OCI-LY1 (cell line): ENCODE data around the gene HOTAIR.

Source experiments
- H2AFZ ChIP-seq: fragments of 200-600 bp; sonication (generic), shearing (Covaris generic); 2 replicates; pipeline ENCODE4 v1.6.0; 2014; ENCODE audit warnings: antibody characterized with exemption, mild to moderate bottlenecking, low read length
- H3F3A ChIP-seq: fragments of 200-600 bp; sonication (generic), shearing (Covaris generic); 2 replicates; pipeline ENCODE4 v1.6.0; 2014; ENCODE audit warnings: mild to moderate bottlenecking, antibody characterized with exemption, low read length, moderate library complexity; ENCODE audit not compliant: insufficient read depth
- H3K27ac ChIP-seq: fragments of 200-600 bp; sonication (generic); 2 replicates; pipeline ENCODE4 v1.5.1; 2014; ENCODE audit warnings: low read length, mixed run types, mild to moderate bottlenecking, low read depth; ENCODE audit not compliant: poor library complexity, severe bottlenecking
- H3K27me3 ChIP-seq: fragments of 200-600 bp; sonication (generic); 2 replicates; pipeline ENCODE4 v1.6.0; 2014; ENCODE audit warnings: antibody characterized with exemption, mild to moderate bottlenecking, low read length, moderate library complexity; ENCODE audit not compliant: insufficient read depth
- H3K36me3 ChIP-seq: fragments of 200-600 bp; sonication (generic); 2 replicates; pipeline ENCODE4 v1.6.1; 2014; ENCODE audit warnings: mild to moderate bottlenecking, antibody characterized with exemption, low read length, moderate library complexity, mixed read lengths; ENCODE audit not compliant: insufficient read depth
- H3K4me1 ChIP-seq: fragments of 200-600 bp; sonication (generic); 2 replicates; pipeline ENCODE4 v1.5.1; 2014; ENCODE audit warnings: mild to moderate bottlenecking, low read length, moderate library complexity; ENCODE audit not compliant: insufficient read depth, severe bottlenecking
- H3K4me2 ChIP-seq: fragments of 200-600 bp; sonication (generic), shearing (Covaris generic); 2 replicates; pipeline ENCODE4 v1.6.1; 2014; ENCODE audit warnings: low read length
- H3K4me3 ChIP-seq: fragments of 200-600 bp; sonication (generic); 2 replicates; pipeline ENCODE4 v1.5.1; 2014; ENCODE audit warnings: low read length, low read depth, mild to moderate bottlenecking, mixed read lengths; ENCODE audit not compliant: poor library complexity, severe bottlenecking
- H3K79me2 ChIP-seq: fragments of 200-600 bp; shearing (Covaris generic); 2 replicates; pipeline ENCODE4 v1.6.1; 2016; ENCODE audit warnings: mixed run types, low read length, mixed read lengths; ENCODE audit not compliant: insufficient read depth
- H3K9ac ChIP-seq: fragments of 200-600 bp; sonication (generic), shearing (Covaris generic); 2 replicates; pipeline ENCODE4 v1.6.1; 2014; ENCODE audit warnings: mild to moderate bottlenecking, low read length, mixed read lengths
- H3K9me2 ChIP-seq: fragments of 200-600 bp; sonication (generic), shearing (Covaris generic); 2 replicates; pipeline ENCODE4 v1.6.1; 2014; ENCODE audit warnings: low read depth, mild to moderate bottlenecking, low read length, mixed read lengths
- H3K9me3 ChIP-seq: fragments of 200-600 bp; shearing (Covaris generic); 2 replicates; pipeline ENCODE4 v1.6.1; 2014; ENCODE audit warnings: low read length, mixed read lengths
- H4K20me1 ChIP-seq: fragments of 200-600 bp; sonication (generic), shearing (Covaris generic); 2 replicates; pipeline ENCODE4 v1.6.0; 2016; ENCODE audit warnings: mild to moderate bottlenecking, low read length; ENCODE audit not compliant: insufficient read depth
- EZH2 ChIP-seq: fragments of 200-600 bp; sonication (generic), shearing (Covaris generic); IDR thresholded peaks from 2 replicates; pipeline ENCODE4 v1.8.0; 2017; ENCODE audit warnings: borderline replicate concordance, mixed run types, mild to moderate bottlenecking, antibody characterized with exemption, low read length, moderate library complexity, mixed read lengths
- TF ChIP-seq, protein P1 (sequence below): fragments of 200-600 bp; sonication (generic), shearing (Covaris generic); IDR thresholded peaks from 2 replicates; pipeline ENCODE4 v1.5.1; 2017; ENCODE audit warnings: mild to moderate bottlenecking, antibody characterized with exemption, low read length, moderate library complexity, mixed read lengths

HOTAIR gene

DNA sequence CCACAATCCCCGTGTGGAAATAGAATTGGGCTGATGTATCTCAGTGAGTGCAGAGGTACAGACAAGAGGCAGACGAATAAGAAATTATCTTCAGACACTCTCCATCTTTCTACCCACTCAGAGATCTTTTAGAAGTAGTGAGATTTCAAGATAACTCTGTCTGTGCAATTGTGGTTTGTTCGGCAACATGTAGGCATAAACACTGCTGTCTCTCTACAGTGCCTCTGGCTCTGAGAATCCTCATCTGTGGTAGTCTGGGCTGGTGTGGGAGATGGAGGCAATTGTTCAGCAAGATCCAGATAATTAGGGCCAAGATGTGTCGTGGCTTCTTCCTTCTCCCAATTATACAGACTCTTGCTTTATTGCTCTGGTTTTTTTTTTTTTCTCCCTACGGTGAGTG is 33.0 kb downstream of the HOTAIR start:
- H4K20me1 ChIP-seq = no peaks in the 10 kb centered on the region
- no peak overlapping the region for H2AFZ ChIP-seq
- H3K79me2 ChIP-seq = no peaks in the 10 kb centered on the region
- H3K9ac ChIP-seq = no peak overlapping the region
- no peaks in the 10 kb centered on the region for H3F3A ChIP-seq
- H3K9me2 ChIP-seq = no peaks in the 10 kb centered on the region
- TF ChIP-seq, protein P1, sequence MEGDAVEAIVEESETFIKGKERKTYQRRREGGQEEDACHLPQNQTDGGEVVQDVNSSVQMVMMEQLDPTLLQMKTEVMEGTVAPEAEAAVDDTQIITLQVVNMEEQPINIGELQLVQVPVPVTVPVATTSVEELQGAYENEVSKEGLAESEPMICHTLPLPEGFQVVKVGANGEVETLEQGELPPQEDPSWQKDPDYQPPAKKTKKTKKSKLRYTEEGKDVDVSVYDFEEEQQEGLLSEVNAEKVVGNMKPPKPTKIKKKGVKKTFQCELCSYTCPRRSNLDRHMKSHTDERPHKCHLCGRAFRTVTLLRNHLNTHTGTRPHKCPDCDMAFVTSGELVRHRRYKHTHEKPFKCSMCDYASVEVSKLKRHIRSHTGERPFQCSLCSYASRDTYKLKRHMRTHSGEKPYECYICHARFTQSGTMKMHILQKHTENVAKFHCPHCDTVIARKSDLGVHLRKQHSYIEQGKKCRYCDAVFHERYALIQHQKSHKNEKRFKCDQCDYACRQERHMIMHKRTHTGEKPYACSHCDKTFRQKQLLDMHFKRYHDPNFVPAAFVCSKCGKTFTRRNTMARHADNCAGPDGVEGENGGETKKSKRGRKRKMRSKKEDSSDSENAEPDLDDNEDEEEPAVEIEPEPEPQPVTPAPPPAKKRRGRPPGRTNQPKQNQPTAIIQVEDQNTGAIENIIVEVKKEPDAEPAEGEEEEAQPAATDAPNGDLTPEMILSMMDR = no peak
- TF ChIP-seq EZH2 = no peak
- H3K27me3 ChIP-seq = no peaks in the 10 kb centered on the region
- H3K4me1 ChIP-seq = no peaks in the 10 kb centered on the region
- no peaks in the 10 kb centered on the region for H3K36me3 ChIP-seq
- no peak overlapping the region for H3K4me3 ChIP-seq
- H3K27ac ChIP-seq = no peak overlapping the region
- no peaks in the 10 kb centered on the region for H3K9me3 ChIP-seq
- no peak overlapping the region for H3K4me2 ChIP-seq

DNA sequence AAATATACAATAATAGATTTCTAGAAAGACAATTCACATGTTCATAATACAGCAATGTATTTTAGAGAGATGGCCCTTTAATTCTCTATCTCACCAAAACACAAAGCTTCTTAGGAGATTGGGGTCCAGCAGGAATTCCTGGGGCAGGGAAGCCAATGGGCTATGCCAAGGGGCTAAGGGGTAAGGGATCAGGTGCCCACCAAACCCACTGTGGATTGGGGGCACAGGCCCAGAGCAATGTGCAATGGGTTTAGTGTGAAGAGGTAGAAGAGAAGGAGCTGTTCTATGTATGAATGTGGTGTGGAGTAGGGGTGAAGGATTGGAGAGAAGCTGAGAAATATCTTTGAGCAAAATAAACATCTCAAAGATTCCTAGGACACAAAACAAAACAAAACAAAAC is 33.6 kb downstream of the HOTAIR start:
- H3K79me2 ChIP-seq = no peaks in the 10 kb centered on the region
- no peaks in the 10 kb centered on the region for H3K4me1 ChIP-seq
- no peak overlapping the region for H3K4me2 ChIP-seq
- no peak overlapping the region for H3K4me3 ChIP-seq
- H3K36me3 ChIP-seq = no peaks in the 10 kb centered on the region
- no peaks in the 10 kb centered on the region for H3K9me2 ChIP-seq
- TF ChIP-seq, protein P1 = no peak
- no peak for TF ChIP-seq EZH2
- no peaks in the 10 kb centered on the region for H3F3A ChIP-seq
- no peaks in the 10 kb centered on the region for H4K20me1 ChIP-seq
- H3K9ac ChIP-seq = no peak overlapping the region
- H3K27me3 ChIP-seq = no peaks in the 10 kb centered on the region
- no peak overlapping the region for H2AFZ ChIP-seq
- no peaks in the 10 kb centered on the region for H3K9me3 ChIP-seq
- H3K27ac ChIP-seq = no peak overlapping the region

GRCh38 chr12:53940443-53941014 is 34.2 kb downstream of the HOTAIR start:
- Histone ChIP-seq H3K27me3 (no peaks in the 10 kb centered on the region), H3K9me3 (no peaks in the 10 kb centered on the region), H3K4me1 (no peaks in the 10 kb centered on the region), H3K79me2 (no peaks in the 10 kb centered on the region), H3K27ac (no peak overlapping the region), H4K20me1 (no peaks in the 10 kb centered on the region), H3K9ac (no peak overlapping the region), H3K4me3 (no peak overlapping the region), H2AFZ (no peak overlapping the region), H3K9me2 (no peaks in the 10 kb centered on the region), H3F3A (no peaks in the 10 kb centered on the region), H3K36me3 (no peaks in the 10 kb centered on the region), H3K4me2 (no peak overlapping the region)
- TF ChIP-seq, protein P1 = no peak
- no peak for TF ChIP-seq EZH2
